Kidney capillary endothelial cell (primary cell): ENCODE data around the gene ABCG4.
"Not testable (repeated sequence)": the region's sequence is repeated elsewhere in the genome, so short reads cannot be mapped to it uniquely, and the experiment has no call there.

Source experiments
- DNase-seq: peaks from one replicate; pipeline ENCODE4 v3.0.0-alpha.2; 2018; ENCODE audit warnings: low spot score

The ABCG4 gene

DNA sequence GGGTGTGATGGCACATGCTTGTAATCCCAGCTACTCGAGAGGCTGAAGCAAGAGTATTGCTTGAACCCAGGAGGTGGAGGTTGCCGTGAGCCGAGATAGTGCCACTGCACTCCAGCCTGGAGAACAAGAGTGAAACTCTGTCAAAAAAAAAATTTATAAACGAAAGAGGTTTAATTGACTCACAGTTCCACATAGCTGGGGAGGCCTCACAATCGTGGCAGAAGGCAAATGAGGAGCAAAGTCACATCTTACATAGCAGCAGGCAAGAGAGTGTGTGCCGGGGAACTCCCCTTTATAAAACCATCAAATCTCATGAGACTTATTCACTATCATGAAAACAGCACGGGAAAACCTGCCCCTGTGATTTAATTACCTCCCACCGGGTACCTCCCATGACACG is 35.5 kb downstream of the ABCG4 start:
- not testable (repeated sequence) for DNase-seq

DNA sequence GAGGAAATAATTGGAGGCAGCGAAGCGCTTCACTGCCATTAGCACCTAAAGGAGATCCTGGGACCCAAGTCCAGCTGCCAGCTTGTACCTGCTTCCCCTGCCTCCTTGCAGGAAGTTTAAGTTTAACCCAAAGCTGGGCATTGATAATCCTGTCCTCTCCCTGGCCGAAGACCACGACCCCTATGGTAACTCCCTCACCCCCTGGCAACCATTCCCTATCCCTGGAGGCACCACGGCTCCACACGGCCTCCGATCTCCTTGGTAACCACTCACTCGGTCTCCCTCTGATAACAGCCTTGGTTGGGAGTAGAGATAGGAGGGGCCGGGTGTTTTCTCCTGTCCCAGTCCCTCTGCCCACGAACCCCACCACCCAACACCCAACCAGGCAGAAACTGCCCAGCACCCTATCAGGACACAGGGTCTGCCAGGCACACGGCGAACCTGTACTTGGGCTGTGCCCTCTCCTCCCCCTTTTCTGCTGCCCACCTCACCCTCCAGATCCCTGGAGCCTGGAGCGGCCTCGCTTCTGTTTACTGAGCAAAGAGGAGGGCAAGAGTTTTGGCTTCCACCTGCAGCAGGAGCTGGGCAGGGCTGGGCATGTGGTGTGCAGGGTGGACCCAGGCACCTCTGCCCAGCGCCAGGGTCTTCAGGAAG is 37.3 kb downstream of the ABCG4 start:
- DNase-seq: no peak

DNA sequence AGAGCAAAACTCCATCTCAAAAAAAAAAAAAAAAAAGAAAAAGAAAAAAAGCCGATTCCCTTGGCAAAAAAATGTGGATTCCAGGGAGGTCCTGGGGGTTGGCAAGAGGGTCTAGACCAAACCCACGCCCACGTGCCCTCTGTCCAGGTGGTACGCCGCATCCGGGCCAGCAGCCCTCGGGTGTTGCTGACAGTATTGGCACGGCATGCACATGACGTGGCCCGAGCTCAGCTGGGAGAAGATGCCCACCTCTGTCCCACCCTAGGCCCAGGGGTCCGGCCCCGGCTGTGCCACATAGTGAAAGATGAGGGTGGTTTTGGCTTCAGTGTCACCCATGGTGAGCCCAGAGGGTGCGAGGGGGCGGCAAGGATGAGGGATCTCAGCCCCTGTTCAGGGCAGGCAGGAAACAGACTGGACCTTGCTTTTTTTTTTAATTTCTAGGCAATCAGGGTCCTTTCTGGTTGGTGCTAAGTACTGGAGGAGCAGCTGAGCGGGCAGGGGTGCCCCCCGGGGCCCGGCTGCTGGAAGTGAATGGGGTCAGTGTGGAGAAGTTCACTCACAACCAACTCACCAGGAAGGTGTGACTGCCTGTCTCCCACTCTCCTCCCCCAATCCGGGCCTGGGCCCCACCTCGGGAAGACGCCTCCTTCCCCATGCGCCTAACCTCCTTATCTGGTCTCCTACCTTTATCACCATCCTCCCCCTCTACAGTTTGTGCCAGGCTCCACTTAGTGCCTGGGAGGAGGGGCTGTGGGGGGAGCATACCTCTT is 38.5 kb downstream of the ABCG4 start:
- DNase-seq: no peak

DNA sequence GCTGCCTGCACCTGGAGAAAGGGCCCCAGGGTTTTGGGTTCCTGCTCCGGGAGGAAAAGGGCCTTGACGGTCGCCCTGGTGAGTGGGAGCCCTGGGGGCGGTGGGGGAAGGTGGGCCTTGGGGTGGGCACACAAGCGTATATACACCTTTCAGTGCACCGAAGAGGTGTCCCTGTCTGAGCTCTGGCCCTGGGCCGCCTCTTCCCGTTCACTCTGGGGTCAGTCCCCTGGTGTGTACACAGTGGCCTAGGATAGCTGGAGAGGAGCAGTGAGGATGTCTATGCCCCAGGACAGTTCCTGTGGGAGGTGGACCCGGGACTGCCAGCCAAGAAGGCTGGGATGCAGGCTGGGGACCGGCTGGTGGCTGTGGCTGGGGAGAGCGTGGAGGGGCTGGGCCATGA is 39.2 kb downstream of the ABCG4 start:
- no peak for DNase-seq

DNA sequence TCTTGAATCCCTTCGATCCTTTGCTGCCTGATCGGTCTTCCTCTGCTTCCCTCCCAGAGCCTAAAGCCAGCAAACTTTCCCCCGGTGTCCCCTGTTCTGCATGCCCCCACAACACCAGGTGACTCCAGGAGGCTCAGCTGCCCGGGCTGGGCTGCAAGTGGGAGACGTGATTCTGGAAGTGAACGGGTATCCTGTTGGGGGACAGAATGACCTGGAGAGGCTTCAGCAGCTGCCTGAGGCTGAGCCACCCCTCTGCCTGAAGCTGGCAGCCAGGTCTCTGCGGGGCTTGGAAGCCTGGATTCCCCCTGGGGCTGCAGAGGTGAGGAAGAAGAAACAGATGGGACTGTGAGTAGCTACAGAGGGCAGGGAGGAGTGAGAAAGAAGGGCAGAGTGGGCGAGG is 40.0 kb downstream of the ABCG4 start:
- no peak for DNase-seq

DNA sequence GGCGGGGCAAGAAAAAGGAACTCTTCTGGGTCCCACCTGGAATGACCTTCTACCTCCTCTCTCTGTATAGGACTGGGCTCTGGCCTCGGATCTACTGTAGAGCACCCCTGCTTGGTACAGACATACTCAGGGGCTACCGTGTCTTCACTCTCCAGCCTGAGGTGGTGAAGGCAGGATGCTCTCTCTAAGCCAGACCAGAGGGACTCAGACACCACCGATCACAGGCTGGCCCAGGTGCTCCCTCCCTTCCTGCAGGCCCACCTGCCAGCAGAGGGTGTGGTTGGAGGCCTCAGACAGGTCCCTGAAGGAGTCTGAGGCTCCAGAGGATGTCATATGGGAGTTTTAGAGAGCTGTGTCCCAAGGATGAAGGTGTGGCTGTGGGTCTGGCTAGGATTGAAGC is 40.5 kb downstream of the ABCG4 start:
- DNase-seq: no peak

DNA sequence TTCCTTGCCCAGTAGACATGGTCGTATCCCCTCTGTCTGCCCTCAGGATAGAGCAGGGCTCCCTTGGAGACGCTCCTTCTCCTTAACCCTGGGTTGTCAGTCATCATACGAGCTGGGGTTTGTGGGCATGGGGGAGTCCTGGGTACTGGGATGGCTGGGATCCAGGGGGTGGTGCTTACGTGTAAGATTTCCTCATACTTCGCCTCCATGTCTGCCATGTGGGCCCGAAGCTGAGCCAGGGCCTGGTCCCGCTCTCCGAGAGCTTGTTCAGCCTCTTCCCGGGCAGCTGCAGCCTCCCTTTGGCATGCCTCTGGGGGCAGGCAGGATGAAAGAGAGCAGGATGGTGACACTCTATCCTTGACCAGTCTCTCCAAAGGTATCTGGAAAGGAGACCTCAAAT is 41.7 kb downstream of the ABCG4 start:
- no peak for DNase-seq

DNA sequence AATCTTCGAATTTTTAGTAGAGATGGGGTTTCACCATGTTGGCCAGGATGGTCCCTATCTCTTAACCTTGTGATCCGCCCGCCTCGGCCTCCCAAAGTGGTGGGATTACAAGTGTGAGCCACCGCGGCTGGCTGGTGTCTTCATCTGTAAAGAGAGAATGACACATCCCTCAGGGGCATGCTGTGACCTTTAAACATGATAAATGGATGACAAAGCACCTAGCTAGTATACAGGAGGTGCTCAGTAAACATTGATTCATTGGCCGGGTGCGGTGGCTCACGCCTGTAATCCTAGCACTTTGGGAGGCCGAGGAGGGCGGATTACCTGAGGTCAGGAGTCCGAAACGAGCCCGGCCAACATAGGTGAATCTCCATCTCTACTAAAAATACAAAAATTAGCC is 42.4 kb downstream of the ABCG4 start:
- not testable (repeated sequence) for DNase-seq

DNA sequence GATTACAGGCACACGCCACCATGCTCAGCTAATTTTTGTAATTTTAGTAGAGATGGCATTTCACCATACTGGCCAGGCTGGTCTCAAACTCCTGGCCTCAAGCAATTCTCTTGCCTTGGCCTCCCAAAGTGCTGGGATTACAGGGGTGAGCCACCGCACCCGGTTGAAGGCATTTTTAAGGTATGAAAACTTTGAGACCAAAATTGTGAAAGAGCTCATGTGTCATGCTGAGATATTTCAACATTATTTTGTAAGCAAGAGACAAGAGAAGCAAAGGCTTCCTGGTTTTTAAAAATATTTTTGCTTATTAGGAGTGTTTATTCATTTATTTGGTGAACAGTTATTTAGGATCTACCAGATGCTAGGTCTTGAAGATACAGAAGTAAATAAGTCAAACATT is 43.3 kb downstream of the ABCG4 start:
- DNase-seq: no peak

DNA sequence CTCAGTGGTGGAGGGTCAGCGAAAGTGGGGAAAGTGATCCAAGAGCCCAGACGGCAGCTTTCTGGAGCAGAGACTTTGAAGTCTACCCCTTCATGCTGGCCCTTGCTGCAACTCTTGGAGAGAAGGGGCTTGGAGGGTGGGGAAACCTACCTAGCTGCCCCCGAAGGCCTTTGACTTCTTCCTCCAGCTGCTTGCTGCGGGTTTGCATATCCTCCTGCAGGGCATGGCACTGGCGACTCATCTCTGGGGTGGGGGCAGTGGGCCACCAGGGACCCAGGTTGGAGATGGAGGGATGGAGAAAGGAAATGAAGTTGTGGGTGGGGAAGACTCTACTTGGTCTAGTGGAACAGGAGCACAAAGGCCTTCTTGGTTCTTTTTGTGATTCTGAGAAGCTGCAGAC is 44.1 kb downstream of the ABCG4 start:
- DNase-seq: no peak

DNA sequence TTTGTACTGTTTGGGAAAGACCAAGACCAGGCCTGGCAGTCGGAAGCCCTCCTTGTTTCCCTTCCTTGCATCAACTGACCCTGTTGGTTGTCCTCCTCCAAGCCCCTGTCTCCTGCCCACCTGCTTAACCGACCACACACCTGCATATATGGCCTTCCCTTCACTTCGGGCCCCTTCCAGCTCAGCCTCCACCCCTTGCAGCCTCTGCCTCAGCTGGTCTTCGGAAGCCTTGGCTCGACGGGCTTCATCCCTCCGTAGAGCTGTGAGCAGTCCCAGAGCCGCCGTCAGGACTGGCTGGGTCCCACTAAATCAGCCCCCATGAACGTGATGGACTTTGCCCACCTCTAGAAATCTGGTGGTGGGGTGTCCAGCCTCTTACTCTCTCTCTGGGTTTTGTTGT is 44.8 kb downstream of the ABCG4 start:
- no peak for DNase-seq

DNA sequence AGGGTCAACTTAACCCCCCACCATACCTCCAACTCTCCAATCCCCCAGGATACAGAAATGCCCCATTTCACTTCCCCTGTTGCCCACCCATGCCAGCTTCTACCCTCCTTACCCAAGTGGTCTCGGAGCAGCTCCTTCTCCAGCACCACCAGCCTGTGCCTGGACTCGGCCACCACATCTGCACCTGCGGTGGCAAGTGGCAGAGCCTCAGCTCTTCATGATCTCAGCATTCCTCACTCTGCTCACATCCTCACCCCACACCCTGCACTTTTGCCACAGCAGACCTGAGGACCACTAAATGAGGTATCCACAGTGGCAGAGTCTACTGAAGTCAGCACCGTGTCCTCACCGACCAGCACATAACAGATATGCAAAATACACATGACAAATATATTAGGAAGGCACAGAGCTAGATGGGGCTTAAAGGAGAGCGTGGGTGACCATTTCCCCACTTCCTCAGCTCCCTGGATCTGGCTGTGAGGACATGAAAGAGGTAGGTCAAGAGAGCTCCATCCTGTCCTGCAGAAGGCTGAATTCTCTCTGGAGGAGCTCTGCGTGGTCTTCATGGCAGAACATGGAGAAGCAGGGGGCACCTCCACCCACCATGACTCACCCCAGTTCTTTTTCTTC is 46.1 kb downstream of the ABCG4 start:
- DNase-seq: no peak

DNA sequence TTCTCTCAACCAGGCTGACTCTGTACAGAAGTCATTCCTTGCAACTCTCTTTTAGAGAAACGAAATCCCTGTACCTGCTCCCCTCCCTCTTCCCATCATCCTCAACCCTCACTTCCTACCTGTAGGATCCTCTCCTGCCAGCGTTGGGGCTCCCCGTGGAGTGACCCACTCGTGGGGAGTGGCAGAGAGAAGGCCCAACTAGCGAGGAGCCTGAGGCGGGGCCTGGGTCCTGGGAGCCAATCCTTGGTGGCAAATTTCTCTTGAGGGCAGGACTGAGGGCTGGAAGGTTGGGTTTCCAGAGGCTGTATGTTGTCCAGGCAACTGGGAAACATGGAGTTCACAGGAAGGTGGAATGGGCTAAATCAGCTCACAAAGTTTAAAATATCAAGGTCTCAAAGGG is 46.8 kb downstream of the ABCG4 start:
- DNase-seq: peak; percentile 48

DNA sequence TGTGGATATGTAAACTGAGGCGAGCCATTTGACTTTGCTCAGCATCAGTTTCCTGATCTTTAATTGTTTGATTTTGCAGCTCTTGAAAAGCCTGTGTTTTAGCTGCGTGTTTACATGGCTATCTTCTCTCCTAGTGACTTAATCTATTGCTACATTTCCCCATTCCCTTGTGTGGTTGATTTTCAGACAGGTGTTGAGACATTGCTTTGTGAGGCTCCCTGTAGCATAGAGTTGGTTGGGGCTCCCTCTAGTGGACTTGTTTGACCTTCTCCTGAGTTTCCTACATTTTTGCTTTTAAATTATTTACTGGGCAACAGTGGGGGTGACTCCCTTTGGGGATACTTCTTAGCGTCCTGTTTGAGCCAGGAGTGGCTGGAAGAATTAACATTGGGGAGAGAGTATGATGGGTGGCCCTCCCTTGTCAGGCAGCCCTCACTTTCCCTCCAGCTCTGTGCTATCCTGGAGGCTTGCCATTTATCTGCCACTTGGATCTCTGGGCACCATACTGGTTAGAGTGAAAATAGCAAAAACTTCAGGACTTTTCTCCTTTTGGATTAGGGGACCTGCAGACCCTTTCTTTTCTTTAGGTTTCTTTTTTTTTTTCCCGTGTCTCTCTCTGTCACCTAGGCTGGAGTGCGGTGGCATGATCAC is 48.1 kb downstream of the ABCG4 start:
- DNase-seq: peak; percentile 79

DNA sequence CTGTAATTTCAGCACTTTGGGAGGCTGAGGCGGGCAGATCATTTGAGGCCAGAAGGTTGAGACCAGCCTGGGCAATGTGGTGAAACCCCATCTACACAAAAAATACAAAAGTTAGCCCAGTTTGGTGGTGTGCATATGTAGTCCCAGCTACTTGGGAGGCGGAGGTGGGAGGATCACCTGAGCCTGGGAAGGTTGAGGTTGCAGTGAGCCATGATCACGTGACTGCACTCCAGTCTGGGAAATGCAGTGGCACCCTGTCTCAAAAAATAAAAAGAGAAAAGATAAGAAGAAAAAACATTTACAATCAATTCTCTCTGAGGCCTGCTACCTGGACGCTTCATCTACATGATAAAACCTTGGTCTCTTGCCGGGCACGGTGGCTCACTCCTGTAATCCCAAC is 50.1 kb downstream of the ABCG4 start:
- DNase-seq: no peak

DNA sequence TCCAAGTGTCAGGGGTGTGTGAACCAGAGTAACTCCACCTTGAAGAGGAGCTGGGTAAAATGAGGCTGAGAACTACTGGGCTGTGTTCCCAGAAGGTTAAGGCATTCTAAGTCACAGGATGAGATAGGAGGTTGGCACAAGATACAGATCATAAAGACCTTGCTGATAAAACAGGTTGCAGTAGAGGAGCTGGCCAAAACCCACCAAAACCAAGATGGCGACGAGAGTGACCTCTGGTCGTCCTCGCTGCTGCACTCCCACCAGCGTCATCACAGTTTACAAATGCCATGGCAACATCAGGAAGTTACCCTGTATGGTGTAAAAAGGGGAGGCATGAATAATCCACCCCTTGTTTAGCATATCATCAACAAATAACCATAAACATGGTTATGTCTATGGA is 52.4 kb downstream of the ABCG4 start:
- not testable (repeated sequence) for DNase-seq

DNA sequence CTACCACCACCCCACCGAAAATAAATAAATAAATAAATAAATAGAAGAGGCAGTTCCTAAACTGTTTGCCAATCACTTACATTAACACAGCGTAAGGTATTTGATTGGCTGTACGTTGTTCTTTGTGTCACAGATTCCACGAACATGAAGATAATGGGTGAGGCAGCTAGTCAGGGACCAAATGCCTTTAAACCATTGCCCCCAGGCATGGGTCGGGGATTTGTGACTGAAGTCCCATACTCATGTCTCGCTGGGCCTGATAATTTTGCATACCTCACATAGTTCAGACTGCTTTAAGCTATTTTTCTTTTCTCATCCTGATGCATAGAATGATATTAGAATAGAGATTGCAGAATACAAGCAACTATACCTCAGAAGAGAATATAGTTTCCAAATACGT is 53.7 kb downstream of the ABCG4 start:
- DNase-seq: no peak

DNA sequence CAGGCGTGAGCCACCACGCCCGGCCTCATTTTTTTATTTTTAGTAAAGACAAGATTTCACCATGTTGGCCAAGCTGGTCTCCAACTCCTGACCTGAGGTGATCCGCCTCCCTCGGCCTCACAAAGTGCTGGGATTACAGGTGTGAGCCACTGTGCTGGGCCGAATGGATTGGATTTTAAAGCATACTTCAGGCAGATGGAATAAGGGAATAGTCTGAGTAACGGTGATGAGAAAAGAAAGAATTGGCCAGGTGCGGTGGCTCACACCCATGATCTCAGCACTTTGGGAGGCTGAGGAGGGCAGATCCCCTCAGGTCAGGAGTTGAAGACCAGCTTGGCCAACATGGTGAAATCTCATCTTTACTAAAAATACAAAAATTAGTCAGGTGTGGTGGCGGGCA is 55.2 kb downstream of the ABCG4 start:
- DNase-seq: no peak

DNA sequence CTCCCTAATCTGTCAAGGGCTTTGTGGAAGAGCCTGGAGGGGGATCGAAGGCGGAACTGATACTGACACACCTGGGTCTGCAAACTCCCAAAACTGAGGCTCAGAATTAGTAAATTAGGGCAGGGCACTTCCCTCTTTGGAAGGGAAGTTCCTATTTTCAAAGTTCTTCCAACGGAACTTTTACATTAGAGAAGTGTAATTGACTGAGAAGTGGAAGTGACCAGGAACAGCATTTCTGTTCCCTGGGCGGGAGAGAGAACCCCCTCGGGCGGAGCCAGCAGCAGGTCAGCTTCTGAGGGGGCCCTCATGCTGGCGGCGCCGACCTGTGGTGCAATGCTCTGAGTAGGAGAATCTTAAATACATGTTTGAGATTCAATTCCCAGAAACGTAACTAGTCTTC is 56.2 kb downstream of the ABCG4 start:
- DNase-seq: no peak

DNA sequence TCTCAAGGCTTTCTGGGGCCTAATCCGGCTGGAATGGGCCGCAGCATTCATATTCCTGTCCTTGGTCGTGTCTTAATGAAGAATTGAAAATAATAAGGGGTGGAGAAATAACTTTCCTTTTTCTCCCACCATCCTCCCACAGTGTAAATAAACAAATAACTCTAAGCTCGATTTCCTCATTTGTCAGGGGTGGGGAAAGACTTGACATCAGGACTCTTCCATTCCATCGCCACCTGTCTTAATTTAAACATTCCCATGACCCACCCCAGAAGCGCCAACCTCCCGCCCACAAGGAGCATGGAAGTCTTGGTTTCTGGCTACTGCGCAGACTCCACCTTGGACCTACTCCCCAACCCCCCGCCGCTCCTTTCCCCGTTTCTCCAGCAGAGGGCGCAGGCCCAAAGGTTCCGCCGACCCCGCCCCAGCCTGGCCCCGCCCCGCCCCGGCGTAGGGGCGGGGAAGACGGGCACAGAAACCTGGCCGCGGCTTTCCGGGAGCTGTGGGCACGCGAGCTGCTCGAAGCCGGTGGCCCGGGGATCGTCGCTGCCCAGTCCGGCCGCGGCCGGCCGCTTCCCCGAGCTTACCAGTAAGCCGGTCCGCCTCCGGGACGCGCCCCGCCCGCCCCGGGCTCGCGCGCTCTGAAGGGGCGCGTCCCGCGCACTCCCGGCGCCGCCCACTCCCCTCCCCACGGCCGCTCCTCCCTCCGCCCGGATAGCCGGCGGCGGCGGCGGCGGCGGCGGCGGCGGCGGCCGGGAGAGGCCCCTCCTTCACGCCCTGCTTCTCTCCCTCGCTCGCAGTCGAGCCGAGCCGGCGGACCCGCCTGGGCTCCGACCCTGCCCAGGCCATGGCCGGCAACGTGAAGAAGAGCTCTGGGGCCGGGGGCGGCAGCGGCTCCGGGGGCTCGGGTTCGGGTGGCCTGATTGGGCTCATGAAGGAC is 57.0 kb downstream of the ABCG4 start, which contains the start of gene CBL:
CBL (plus strand) TSS at position 766 of the 937 bp plus-strand sequence; CDS start at position 845, 79 bp downstream.
- DNase-seq: peak; percentile 85

DNA sequence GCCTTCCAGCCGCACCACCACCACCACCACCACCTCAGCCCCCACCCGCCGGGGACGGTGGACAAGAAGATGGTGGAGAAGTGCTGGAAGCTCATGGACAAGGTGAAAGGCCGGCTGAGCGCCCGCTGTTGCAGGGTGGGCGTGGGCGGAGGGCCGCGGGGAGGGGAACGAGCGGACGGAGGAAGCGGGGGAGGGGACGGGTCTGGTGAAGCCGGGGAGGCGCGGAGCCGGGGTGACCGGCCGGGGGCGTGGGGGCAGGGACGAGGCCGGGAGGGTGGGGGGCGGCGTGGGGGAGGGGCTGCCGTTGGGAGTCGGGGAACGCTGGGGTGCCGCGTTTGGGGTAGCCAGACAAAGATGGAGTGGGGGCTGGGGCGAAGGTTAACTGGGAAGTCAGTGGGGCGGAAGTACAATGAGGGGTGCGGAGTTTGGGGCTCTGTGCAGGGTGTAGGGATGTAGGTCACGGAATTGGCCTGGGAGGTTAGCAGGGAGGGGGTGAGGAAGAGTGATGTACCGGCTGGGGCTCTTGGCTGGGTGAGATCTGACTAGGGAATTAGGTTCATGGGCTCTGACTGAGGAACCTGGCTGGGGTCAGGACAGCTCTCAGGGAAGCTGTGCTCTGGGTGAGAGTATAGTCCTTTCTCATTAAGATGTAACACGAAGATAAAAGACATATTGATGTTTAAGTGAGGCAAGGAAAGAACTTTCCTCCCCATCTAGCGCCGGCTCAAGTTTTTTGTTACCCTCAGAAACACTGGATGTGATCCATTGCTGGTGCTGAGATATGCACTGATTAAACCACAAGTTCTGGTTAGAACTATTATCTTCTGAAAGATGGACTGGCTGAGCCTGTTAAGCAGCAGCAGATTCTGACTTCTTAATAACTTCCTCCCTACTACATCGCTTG is 57.9 kb downstream of the ABCG4 start:
- DNase-seq: no peak
